ENCODE results near the gene INAFM2. TPM values are rescaled to one million over a fixed set of nuclear protein-coding genes. Genes with fewer than 3 reads are reported as not detected.

INAFM2 gene
- total and polyA plus RNA-seq, 7 experiments from 2014 or later: 2.0 to 21.2 (median 8.4) TPM

GRCh38 chr15:40343512-40343911 lies 20.0 kb downstream of the INAFM2 start:
- ATAC-seq (peak; percentile 19), DNase-seq (no peak)
- Mint-ChIP-seq H3K36me3 (no peaks in the 10 kb centered on the region), H3K4me1 (peaks cover 0 to 10% (median 2%) of the 10 kb centered on the region in 7 donors), H3K9me3 (peaks cover 0 to 1% (median 0%) of the 10 kb centered on the region in 11 donors), H3K27ac (no peak overlapping the region), H3K27me3 (no peaks in the 10 kb centered on the region), H3K4me3 (no peak overlapping the region)
- Histone ChIP-seq H3K27ac (ENCODE audit: low read depth, low read length) (no peak overlapping the region), H3K36me3 (ENCODE audit: control insufficient read depth in 2 of 3, insufficient read depth in 3 of 3, low read length in 3 of 3) (no peaks in the 10 kb centered on the region), H3K9me3 (ENCODE audit: control insufficient read depth in 2 of 3, low read length in 3 of 3) (no peaks in the 10 kb centered on the region), H3K4me3 (ENCODE audit: low read length) (no peak overlapping the region), H3K4me1 (ENCODE audit: control insufficient read depth in 2 of 2, insufficient read depth in 2 of 2, low read length in 2 of 2) (no peaks in the 10 kb centered on the region), H3K27me3 (ENCODE audit: control insufficient read depth in 2 of 2, insufficient read depth in 2 of 2, low read length in 2 of 2) (no peaks in the 10 kb centered on the region)
- ChIA-PET CTCF (interaction anchor here (0.6 to 14.2 kb wide), 7 partner anchors 9 to 78 kb away, joined by 3 to 366 read pairs (median 6); partner anchors contain the start of genes INAFM2 and PLCB2), POLR2A (interaction anchor here (1.1 to 1.6 kb wide), 2 partner anchors 35 to 78 kb away, joined by 3 read pairs; no protein-coding TSS in a partner anchor)
- intact Hi-C loops (cut with micrococcal nuclease): no loop called here

DNA sequence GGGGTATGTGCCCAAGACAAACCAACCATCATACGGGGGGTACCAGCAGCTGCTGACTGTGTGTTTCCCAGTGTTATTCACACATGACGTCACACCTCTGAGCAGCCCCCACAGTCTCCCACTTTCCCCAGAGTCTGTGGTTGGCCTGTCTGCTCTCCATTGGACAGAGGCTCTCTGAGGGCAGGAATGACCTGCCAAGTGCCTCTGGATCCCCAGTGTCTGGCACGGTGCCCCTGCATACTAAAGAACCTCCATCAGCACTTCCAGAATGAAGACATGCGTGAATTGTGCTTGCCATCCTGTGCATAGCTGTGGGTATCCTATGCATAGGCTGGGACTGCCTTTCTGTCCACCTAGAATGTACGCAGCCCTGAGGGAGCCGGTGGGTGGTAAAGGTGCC lies 20.7 kb downstream of the INAFM2 start:
- no peaks in the 10 kb centered on the region for H3K27me3 Mint-ChIP-seq
- no peaks in the 10 kb centered on the region for H3K36me3 Mint-ChIP-seq
- peaks cover 0 to 8% (median 0%) of the 10 kb centered on the region in 7 donors for H3K4me1 Mint-ChIP-seq
- H3K27ac ChIP-seq (ENCODE audit: low read depth, low read length): no peak overlapping the region
- DNase-seq: no peak
- no peak overlapping the region for H3K27ac Mint-ChIP-seq
- H3K9me3 Mint-ChIP-seq: peaks cover 0 to 1% (median 0%) of the 10 kb centered on the region in 11 donors
- no peaks in the 10 kb centered on the region for H3K27me3 ChIP-seq (ENCODE audit: control insufficient read depth in 2 of 2, insufficient read depth in 2 of 2, low read length in 2 of 2)
- ChIA-PET POLR2A (interaction anchor here (1.0 to 1.6 kb wide), 5 partner anchors 16 to 77 kb away, joined by 3 to 4 read pairs (median 3); no protein-coding TSS in a partner anchor), CTCF (interaction anchor here (0.6 to 14.2 kb wide), 10 partner anchors 10 to 225 kb away, joined by 3 to 366 read pairs (median 6); partner anchors contain the start of genes INAFM2, PLCB2 and RPUSD2)
- no peaks in the 10 kb centered on the region for H3K4me1 ChIP-seq (ENCODE audit: control insufficient read depth in 2 of 2, insufficient read depth in 2 of 2, low read length in 2 of 2)
- H3K36me3 ChIP-seq (ENCODE audit: control insufficient read depth in 2 of 3, insufficient read depth in 3 of 3, low read length in 3 of 3): no peaks in the 10 kb centered on the region
- no peak for ATAC-seq
- H3K4me3 Mint-ChIP-seq: no peak overlapping the region
- H3K9me3 ChIP-seq (ENCODE audit: control insufficient read depth in 2 of 3, low read length in 3 of 3): no peaks in the 10 kb centered on the region
- intact Hi-C loops (cut with micrococcal nuclease): loop anchor here (1.0 kb wide), 3 partner anchors 24 to 163 kb away; no protein-coding TSS in a partner anchor
- no peak overlapping the region for H3K4me3 ChIP-seq (ENCODE audit: low read length)

DNA sequence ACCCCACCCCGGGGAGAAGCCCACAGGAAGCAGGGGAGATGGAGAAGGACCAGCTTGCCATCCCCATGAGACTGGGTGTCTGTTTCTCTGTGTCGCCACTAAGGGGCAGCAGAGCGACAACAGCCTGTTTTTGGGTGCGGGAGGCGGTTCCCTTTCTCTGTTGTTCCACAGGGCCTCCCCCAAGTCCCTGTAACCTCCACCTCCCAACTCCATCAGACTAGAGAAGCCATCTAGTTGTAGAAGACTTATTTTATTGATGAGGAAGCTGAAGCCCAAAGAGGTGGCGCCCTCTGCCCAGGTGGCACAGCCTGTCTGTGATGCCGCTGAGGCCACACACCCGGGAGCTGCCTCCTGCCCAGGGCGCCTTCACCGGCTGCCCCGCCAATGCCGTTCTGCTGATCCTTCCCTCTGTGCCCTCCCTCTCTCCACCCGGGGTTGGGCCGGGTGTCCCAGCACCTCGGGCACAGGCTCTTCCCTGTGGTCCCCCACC lies 21.2 kb downstream of the INAFM2 start:
- ATAC-seq (peak; percentile 85), DNase-seq (peak; percentile 49 to 75 (median 65))
- ChIA-PET CTCF (interaction anchor here (0.6 to 14.2 kb wide), 10 partner anchors 9 to 224 kb away, joined by 3 to 366 read pairs (median 5); partner anchors contain the start of genes INAFM2, PLCB2 and RPUSD2), POLR2A (interaction anchor here (0.6 to 1.6 kb wide), 6 partner anchors 16 to 77 kb away, joined by 3 to 4 read pairs (median 3); no protein-coding TSS in a partner anchor)
- Mint-ChIP-seq H3K9me3 (peaks cover 0 to 1% (median 0%) of the 10 kb centered on the region in 11 donors), H3K27me3 (no peaks in the 10 kb centered on the region), H3K4me1 (peaks cover 0 to 8% (median 0%) of the 10 kb centered on the region in 7 donors), H3K27ac (no peak overlapping the region), H3K36me3 (no peaks in the 10 kb centered on the region), H3K4me3 (no peak overlapping the region)
- intact Hi-C loops (cut with micrococcal nuclease): loop anchor here (1.0 kb wide), 3 partner anchors 24 to 163 kb away; no protein-coding TSS in a partner anchor
- Histone ChIP-seq H3K4me1 (ENCODE audit: control insufficient read depth in 2 of 2, insufficient read depth in 2 of 2, low read length in 2 of 2) (no peaks in the 10 kb centered on the region), H3K9me3 (ENCODE audit: control insufficient read depth in 2 of 3, low read length in 3 of 3) (no peaks in the 10 kb centered on the region), H3K36me3 (ENCODE audit: control insufficient read depth in 2 of 3, insufficient read depth in 3 of 3, low read length in 3 of 3) (no peaks in the 10 kb centered on the region), H3K27ac (ENCODE audit: low read depth, low read length) (no peak overlapping the region), H3K4me3 (ENCODE audit: low read length) (no peak overlapping the region), H3K27me3 (ENCODE audit: control insufficient read depth in 2 of 2, insufficient read depth in 2 of 2, low read length in 2 of 2) (no peaks in the 10 kb centered on the region)

GRCh38 chr15:40345225-40345866 lies 21.9 kb downstream of the INAFM2 start:
- POLR2A ChIA-PET: interaction anchor here (0.6 to 1.6 kb wide), 5 partner anchors 17 to 76 kb away, joined by 3 to 4 read pairs (median 3); no protein-coding TSS in a partner anchor
- intact Hi-C loops (cut with micrococcal nuclease): no loop called here
- Mint-ChIP-seq H3K4me1 (peaks cover 0 to 8% (median 0%) of the 10 kb centered on the region in 7 donors), H3K27me3 (no peaks in the 10 kb centered on the region), H3K27ac (no peak overlapping the region), H3K36me3 (no peaks in the 10 kb centered on the region), H3K9me3 (peaks cover 0 to 1% (median 0%) of the 10 kb centered on the region in 11 donors), H3K4me3 (no peak overlapping the region)
- no peaks in the 10 kb centered on the region for H3K36me3 ChIP-seq (ENCODE audit: control insufficient read depth in 2 of 3, insufficient read depth in 3 of 3, low read length in 3 of 3)
- H3K4me1 ChIP-seq (ENCODE audit: control insufficient read depth in 2 of 2, insufficient read depth in 2 of 2, low read length in 2 of 2): no peaks in the 10 kb centered on the region
- ATAC-seq (no peak), DNase-seq (no peak)
- H3K4me3 ChIP-seq (ENCODE audit: low read length): no peak overlapping the region
- H3K27ac ChIP-seq (ENCODE audit: low read depth, low read length): no peak overlapping the region
- CTCF ChIA-PET: interaction anchor here (0.6 to 14.2 kb wide), 8 partner anchors 9 to 162 kb away, joined by 3 to 366 read pairs (median 6); partner anchors contain the start of genes INAFM2 and PLCB2
- no peaks in the 10 kb centered on the region for H3K9me3 ChIP-seq (ENCODE audit: control insufficient read depth in 2 of 3, low read length in 3 of 3)
- H3K27me3 ChIP-seq (ENCODE audit: control insufficient read depth in 2 of 2, insufficient read depth in 2 of 2, low read length in 2 of 2): no peaks in the 10 kb centered on the region

- ChIA-PET CTCF (interaction anchor here (0.6 to 9.6 kb wide), 3 partner anchors 10 to 76 kb away, joined by 4 to 107 read pairs (median 5); no protein-coding TSS in a partner anchor), POLR2A (no interaction called here)
- H3K27ac Mint-ChIP-seq: peak overlapping the region in 1 of 9 donors; percentile 46
Observed at GRCh38 chr15:40345867-40346578, 22.5 kb downstream of the INAFM2 start.

More at GRCh38 chr15:40345867-40346578, 22.5 kb downstream of the INAFM2 start:
- H3K9me3 ChIP-seq (ENCODE audit: control insufficient read depth in 2 of 3, low read length in 3 of 3): no peaks in the 10 kb centered on the region
- no peak overlapping the region for H3K4me3 ChIP-seq (ENCODE audit: low read length)
- Mint-ChIP-seq H3K36me3 (no peaks in the 10 kb centered on the region), H3K4me3 (no peak overlapping the region), H3K4me1 (peaks cover 0 to 8% (median 0%) of the 10 kb centered on the region in 7 donors), H3K27me3 (no peaks in the 10 kb centered on the region), H3K9me3 (peaks cover 0 to 1% (median 0%) of the 10 kb centered on the region in 11 donors)
- DNase-seq (no peak), ATAC-seq (no peak)
- intact Hi-C loops (cut with micrococcal nuclease): no loop called here
- H3K27me3 ChIP-seq (ENCODE audit: control insufficient read depth in 2 of 2, insufficient read depth in 2 of 2, low read length in 2 of 2): no peaks in the 10 kb centered on the region
- no peak overlapping the region for H3K27ac ChIP-seq (ENCODE audit: low read depth, low read length)
- H3K4me1 ChIP-seq (ENCODE audit: control insufficient read depth in 2 of 2, insufficient read depth in 2 of 2, low read length in 2 of 2): no peaks in the 10 kb centered on the region
- H3K36me3 ChIP-seq (ENCODE audit: control insufficient read depth in 2 of 3, insufficient read depth in 3 of 3, low read length in 3 of 3): no peaks in the 10 kb centered on the region

All from naive thymus-derived CD4-positive, alpha-beta T cell (primary cell).